HepG2 (cell line): ENCODE results near the gene SLC38A4. TPM values are rescaled to one million over a fixed set of nuclear protein-coding genes. Genes with fewer than 3 reads are reported as not detected.

ENCODE experiments used
- ATAC-seq: fragments of 200-7000 bp; cut with Tn5 transposase; 3 replicates; pipeline ENCODE4 v1.9.1; 2020; ENCODE audit warnings: mild to moderate bottlenecking, moderate library complexity
- BruUV-seq: library from RNA; stranded (reverse); fragments of 400-500 nt; replicated peaks from 2 replicates; lab custom pipeline; 2021; lab: Mats Ljungman, UMichigan
- CTCF ChIA-PET: fragments of 300-600 bp; formaldehyde crosslinking; extraction: SDS; loops from one replicate; lab custom pipeline; 2021; ENCODE audit warnings: low total read pairs, inconsistent platforms, low intra/inter-chr PET ratio; lab: Yijun Ruan, JAX
- POLR2A ChIA-PET: fragments of 350-600 bp; sonication (Branson Sonifier 250); formaldehyde crosslinking; loops from one replicate; lab custom pipeline; 2020; ENCODE audit warnings: antibody characterized with exemption, inconsistent platforms; lab: Yijun Ruan, JAX
- DNase-seq: peaks from one replicate; pipeline ENCODE4 v3.0.0-alpha.2; 2015; ENCODE audit warnings: low spot score
- FAIRE-seq: peaks from 3 replicates; lab custom pipeline; 2011; peaks lifted over from hg19 to GRCh38; lab: Jason Lieb, UNC
- H2AFZ ChIP-seq: one replicate; pipeline ENCODE4 v1.6.1; 2011; ENCODE audit warnings: low read length, inconsistent platforms
- H3K27ac ChIP-seq: fragments of 300-600 bp; 3 replicates; pipeline ENCODE4 v1.8.0; 2011; ENCODE audit warnings: mixed run types, mild to moderate bottlenecking, mixed read lengths, low read length, inconsistent platforms; ENCODE audit not compliant: insufficient read depth; ENCODE audit errors: extremely low read length
- H3K27me3 ChIP-seq, 2 experiments: fragments of 200-600 bp in 1 of 2; 2 replicates in 1 of 2; 3 replicates in 1 of 2; pipeline versions ENCODE4 v1.6.0 to v1.8.0; 2011; ENCODE audit warnings: low read length in 2 of 2, mild to moderate bottlenecking in 2 of 2, moderate library complexity in 2 of 2, inconsistent platforms in 1 of 2; ENCODE audit not compliant: insufficient read depth in 2 of 2, control insufficient read depth in 1 of 2
- H3K36me3 ChIP-seq, 2 experiments: fragments of 200-600 bp in 1 of 2; replicated peaks in 1 of 2; 2 replicates in 1 of 2; 3 replicates in 1 of 2; pipeline versions ENCODE4 v1.5.1 to v1.8.0; 2011; ENCODE audit warnings: low read length in 2 of 2, inconsistent platforms in 1 of 2; ENCODE audit not compliant: insufficient read depth in 2 of 2, control insufficient read depth in 1 of 2
- H3K4me1 ChIP-seq: 2 replicates; pipeline ENCODE4 v1.5.1; 2012; ENCODE audit warnings: low read length, inconsistent platforms; ENCODE audit not compliant: insufficient read depth
- H3K4me2 ChIP-seq: 2 replicates; pipeline ENCODE4 v1.6.0; 2011; ENCODE audit warnings: low read depth, low read length, inconsistent platforms
- H3K4me3 ChIP-seq, 3 experiments: fragments of 200-600 bp in 1 of 3; sonication (generic), shearing (Covaris generic) in 1 of 3; replicated peaks in 1 of 3; 2 replicates each; pipeline ENCODE4 v1.5.1; 2011 to 2016; ENCODE audit warnings: low read length in 3 of 3, inconsistent platforms in 2 of 3, low read depth in 2 of 3, mild to moderate bottlenecking in 2 of 3, control low read depth in 1 of 3, mixed read lengths in 1 of 3; ENCODE audit not compliant: insufficient read depth in 1 of 3
- H3K79me2 ChIP-seq: one replicate; pipeline ENCODE4 v1.6.1; 2011; ENCODE audit warnings: low read length, inconsistent platforms; ENCODE audit not compliant: insufficient read depth
- H3K9ac ChIP-seq: 2 replicates; pipeline ENCODE4 v1.6.0; 2011; ENCODE audit warnings: mild to moderate bottlenecking, low read depth, low read length, inconsistent platforms; ENCODE audit not compliant: insufficient read depth
- H3K9me3 ChIP-seq: 2 replicates; pipeline ENCODE4 v1.5.1; 2012; ENCODE audit warnings: mild to moderate bottlenecking, low read length
- H4K20me1 ChIP-seq: 2 replicates; pipeline ENCODE4 v1.6.0; 2011; ENCODE audit warnings: inconsistent platforms, mild to moderate bottlenecking, low read length, moderate library complexity; ENCODE audit not compliant: insufficient read depth
- CAMTA2 ChIP-seq: sonication (generic); formaldehyde crosslinking; IDR thresholded peaks from 2 replicates; pipeline ENCODE4 v1.4.0; 2020; ENCODE audit warnings: mild to moderate bottlenecking, missing genetic modification reagents, borderline replicate concordance
- GATAD1 ChIP-seq: IDR thresholded peaks from 2 replicates; pipeline ENCODE4 v1.6.1; 2016; ENCODE audit warnings: missing genetic modification reagents, missing compliant biosample characterization
- HNRNPK ChIP-seq: fragments of 200-400 bp; formaldehyde crosslinking; IDR thresholded peaks from 2 replicates; pipeline ENCODE4 v1.6.1; 2018; ENCODE audit warnings: low read length, low read depth, moderate library complexity, mild to moderate bottlenecking; ENCODE audit not compliant: poor library complexity, severe bottlenecking
- SNAPC2 ChIP-seq: sonication (generic); formaldehyde crosslinking; IDR thresholded peaks from 2 replicates; pipeline ENCODE4 v1.8.1; 2022; ENCODE audit warnings: mild to moderate bottlenecking, missing genetic modification reagents
- XRCC5 ChIP-seq: fragments of 200-400 bp; formaldehyde crosslinking; optimal IDR thresholded peaks from 2 replicates; pipeline ENCODE3; 2017; ENCODE audit warnings: mild to moderate bottlenecking, low read length
- ZBTB33 ChIP-seq: sonication (generic); formaldehyde crosslinking; IDR thresholded peaks from 2 replicates; pipeline ENCODE4 v1.4.0; 2020; ENCODE audit warnings: missing genetic modification reagents
- ZNF142 ChIP-seq: sonication (generic); formaldehyde crosslinking; IDR thresholded peaks from 2 replicates; pipeline ENCODE4 v1.4.0; 2020; ENCODE audit warnings: missing genetic modification reagents
- ZNF512B ChIP-seq: sonication (generic); formaldehyde crosslinking; IDR thresholded peaks from 2 replicates; pipeline ENCODE4 v1.5.1; 2020; ENCODE audit warnings: missing genetic modification reagents, mild to moderate bottlenecking, borderline replicate concordance
- WGBS: methylation state at CpG from one replicate; pipeline ENCODE4 v1.1.6; 2017; ENCODE audit warnings: low lambda C conversion rate; 5-methylcytosine and 5-hydroxymethylcytosine counted together
- in situ Hi-C: cut with HindIII; loops from 2 replicates; pipeline ENCODE4 v1.10.0; 2017; ENCODE audit warnings: low pct_unique_long_range_greater_than_20kb; ENCODE audit not compliant: extremely low pct_ligation_motif_present
- intact Hi-C: fragments of 100-400 bp; cut with micrococcal nuclease; formaldehyde crosslinking; loops from one replicate; pipeline ENCODE4 v1.10.0; 2022; ENCODE audit not compliant: unreplicated experiment
- polyA plus RNA-seq, 8 experiments: library from polyadenylated mRNA; depleted of rRNA in 3 of 8; stranded (reverse) in 7 of 8; unstranded in 1 of 8; fragments of >200 nt; fragmentation: Illumina TruSeq in 4 of 8; extraction: Trizol in 4 of 8; gene quantifications; 2 replicates each; pipeline versions ENCODE4 v1.2.1 to v1.2.3, GENCODE V29; 2011 to 2016; ENCODE audit warnings: low read depth in 4 of 8, missing spikeins in 1 of 8, mixed read lengths in 1 of 8; ENCODE audit not compliant: insufficient read depth in 1 of 8
- total RNA-seq, 5 experiments: library from RNA; depleted of rRNA; stranded (reverse); fragments of >200 nt; fragmentation: Illumina TruSeq; extraction: Trizol; gene quantifications; 2 replicates each; pipeline ENCODE4 v1.2.3, GENCODE V29; 2016; ENCODE audit warnings: low read depth in 1 of 5

The SLC38A4 gene
- total and polyA plus RNA-seq, 2 of the 13 experiments (the other 11 are each of a cell fraction or from before 2014, with no cell fraction given) = 3.5 to 5.2 TPM

- no peak for TF ChIP-seq ZNF142 (CRISPR knock-in tag)
- no peak for TF ChIP-seq ZBTB33
- TF ChIP-seq, all 625 proteins: peak for 0
Observed at GRCh38 chr12:46857486-46857885, 31.7 kb upstream of the SLC38A4 start (continued).

- Histone ChIP-seq H3K9me3 (peaks cover 51% of the 10 kb centered on the region), H3K9ac (no peak overlapping the region), H3K36me3 (no peaks in the 10 kb centered on the region), H3K4me1 (no peaks in the 10 kb centered on the region), H3K79me2 (no peaks in the 10 kb centered on the region), H3K4me3 (no peak overlapping the region), H3K27me3 (no peaks in the 10 kb centered on the region), H3K4me2 (no peak overlapping the region), H4K20me1 (no peaks in the 10 kb centered on the region), H3K27ac (no peak overlapping the region), H2AFZ (no peak overlapping the region)
- ATAC-seq (no peak), DNase-seq (no peak), FAIRE-seq (no peak)
- ChIA-PET CTCF (no interaction called here), POLR2A (no interaction called here)
- no TSS peak for BruUV-seq
- no peak for TF ChIP-seq GATAD1 (CRISPR knock-in tag)
- TF ChIP-seq ZNF512B (CRISPR knock-in tag) = no peak
- no peak for TF ChIP-seq HNRNPK
- TF ChIP-seq CAMTA2 (CRISPR knock-in tag) = no peak
- TF ChIP-seq XRCC5 = no peak
- no peak for TF ChIP-seq SNAPC2
- intact Hi-C loops (no loop called here), in situ Hi-C loops (no loop called here)
- 0% methylated on average over 2 of the region's 2 CpGs for WGBS
Observed at GRCh38 chr12:46855760-46856159, 30.0 kb upstream of the SLC38A4 start.
